Aorta (tissue), 5 donors: ENCODE data around the gene NFKB2. TPM values are rescaled to one million over a fixed set of nuclear protein-coding genes. Genes with fewer than 3 reads are reported as not detected.

Experiments
- ATAC-seq: fragments of 200-7000 bp; cut with Tn5 transposase; one replicate; pipeline ENCODE4 v1.9.1; 2022; ENCODE audit warnings: moderate library complexity; ENCODE audit not compliant: low FRiP score
- DNase-seq, 2 donors: peaks; one replicate each; pipeline ENCODE4 v3.0.0-alpha.2; 2020
- H3K27ac ChIP-seq, 2 donors: one replicate each; pipeline ENCODE4 v1.5.1; 2013; ENCODE audit warnings: low read length in 2 of 2, mild to moderate bottlenecking in 2 of 2, moderate library complexity in 2 of 2, control low read depth in 1 of 2, inconsistent platforms in 1 of 2, low read depth in 1 of 2
- H3K27me3 ChIP-seq, 2 donors: one replicate each; pipeline ENCODE4 v1.6.1; 2013; ENCODE audit warnings: control low read depth in 1 of 2, low read length in 1 of 2, mild to moderate bottlenecking in 1 of 2, moderate library complexity in 1 of 2; ENCODE audit not compliant: insufficient read depth in 2 of 2, control insufficient read depth in 1 of 2
- H3K36me3 ChIP-seq, 2 donors: one replicate each; pipeline ENCODE4 v1.6.1; 2013; ENCODE audit warnings: control low read depth in 1 of 2, low read length in 1 of 2, mild to moderate bottlenecking in 1 of 2; ENCODE audit not compliant: insufficient read depth in 2 of 2, control insufficient read depth in 1 of 2
- H3K4me1 ChIP-seq, 2 donors: one replicate each; pipeline ENCODE4 v1.6.1; 2013; ENCODE audit warnings: low read length in 2 of 2, control low read depth in 1 of 2, mild to moderate bottlenecking in 1 of 2, moderate library complexity in 1 of 2; ENCODE audit not compliant: insufficient read depth in 2 of 2, control insufficient read depth in 1 of 2
- H3K4me3 ChIP-seq, 2 donors: one replicate each; pipeline ENCODE4 v1.5.1; 2013; ENCODE audit warnings: low read length in 2 of 2, control low read depth in 1 of 2, mild to moderate bottlenecking in 1 of 2
- H3K9me3 ChIP-seq: one replicate; pipeline ENCODE4 v1.6.1; 2013; ENCODE audit warnings: mild to moderate bottlenecking, low read length; ENCODE audit not compliant: control insufficient read depth
- WGBS, 2 donors: extraction: QIAGEN DNeasy Blood & Tissue Kit; methylation state at CpG; one replicate each; pipeline ENCODE4 v1.1.7; 2013; 5-methylcytosine and 5-hydroxymethylcytosine counted together
- intact Hi-C, 2 donors: fragments of 100-400 bp; cut with DNase I; formaldehyde crosslinking; loops; one replicate each; pipeline versions ENCODE4 v1.14.2 to v1.15.0; 2022
- polyA plus RNA-seq, 2 donors: library from polyadenylated mRNA; stranded (reverse); fragments of 200-250 nt; gene quantifications; one replicate each; pipeline ENCODE4 v1.2.3, GENCODE V29; 2013
- total RNA-seq, 2 donors: library from RNA; stranded (reverse); fragmentation: NEBNext Ultra II Directional; extraction: Animal tissue kit (Norgen Biotek cat#: 25700); gene quantifications; one replicate each; pipeline ENCODE4 v1.2.1, GENCODE V29; 2021
- donor health status: healthy with polysubstance abuse.
- donor health status: Bipolar disorder and iron deficiency.
- donor health status: DM: no; HTN: no; CAD: no.
- donor health status: DM: no; HTN: no; CAD: no.
- donor health status: DM: yes; HTN: yes; CAD: no.

NFKB2 gene
- total and polyA plus RNA-seq, 4 donors: 9.8 to 63.3 (median 45.9) TPM

- WGBS, 2 donors: 1% methylated on average over 48 to 62 of the region's 62 CpGs
- intact Hi-C loops: loop anchor here in 1 of 2 donors (2.0 kb wide), 1 partner anchor 27 kb away; the partner anchor contains the start of gene NFKB2
Measured at GRCh38 chr10:102421757-102422512, 26.4 kb downstream of the NFKB2 start.

GRCh38 chr10:102422545-102423129, 27.1 kb downstream of the NFKB2 start:
- intact Hi-C loops: no loop called here
- Histone ChIP-seq H3K27ac (no peak overlapping the region), H3K4me3 (no peak overlapping the region), H3K36me3 (no peaks in the 10 kb centered on the region), H3K9me3 (no peaks in the 10 kb centered on the region), H3K4me1 (no peaks in the 10 kb centered on the region), H3K27me3 (no peaks in the 10 kb centered on the region)
- DNase-seq (peak; percentile 90 to 93), ATAC-seq (peak; percentile 72)
- WGBS, 2 donors: 5 to 6% methylated on average over 28 of the region's 28 CpGs

More at GRCh38 chr10:102421757-102422512, 26.4 kb downstream of the NFKB2 start:
- ATAC-seq: peak; percentile 1
- Histone ChIP-seq H3K27ac (peak overlapping the region in 1 of 2 donors; percentile 1), H3K4me1 (no peaks in the 10 kb centered on the region), H3K9me3 (no peaks in the 10 kb centered on the region), H3K27me3 (no peaks in the 10 kb centered on the region), H3K36me3 (no peaks in the 10 kb centered on the region), H3K4me3 (peak overlapping the region; percentile 14 to 73)
- DNase-seq: no peak

- no peak overlapping the region for H3K4me3 ChIP-seq
- no peaks in the 10 kb centered on the region for H3K9me3 ChIP-seq
- ATAC-seq (no peak), DNase-seq (no peak)
- H3K27ac ChIP-seq: no peak overlapping the region
- H3K4me1 ChIP-seq: no peaks in the 10 kb centered on the region
- H3K27me3 ChIP-seq: no peaks in the 10 kb centered on the region
- 87 to 90% methylated on average over 13 of the region's 13 CpGs for WGBS, 2 donors
- H3K36me3 ChIP-seq: no peaks in the 10 kb centered on the region
- intact Hi-C loops: no loop called here
Measured at GRCh38 chr10:102423372-102423968, 28.0 kb downstream of the NFKB2 start.

- Histone ChIP-seq H3K9me3 (no peaks in the 10 kb centered on the region), H3K4me1 (no peaks in the 10 kb centered on the region), H3K27me3 (no peaks in the 10 kb centered on the region), H3K36me3 (no peaks in the 10 kb centered on the region), H3K4me3 (no peak overlapping the region), H3K27ac (no peak overlapping the region)
- DNase-seq (no peak), ATAC-seq (no peak)
- 76 to 86% methylated on average over 9 of the region's 9 CpGs for WGBS, 2 donors
- intact Hi-C loops: no loop called here
Measured at GRCh38 chr10:102424145-102424544, 28.6 kb downstream of the NFKB2 start.

- Histone ChIP-seq H3K27me3 (no peaks in the 10 kb centered on the region), H3K4me1 (no peaks in the 10 kb centered on the region), H3K9me3 (no peaks in the 10 kb centered on the region), H3K36me3 (no peaks in the 10 kb centered on the region), H3K27ac (no peak overlapping the region), H3K4me3 (no peak overlapping the region)
- WGBS, 2 donors: 85 to 88% methylated on average over 6 of the region's 6 CpGs
- intact Hi-C loops: no loop called here
- DNase-seq: no peak
- ATAC-seq: no peak
Measured at GRCh38 chr10:102424916-102425315, 29.4 kb downstream of the NFKB2 start.

GRCh38 chr10:102425444-102425843, 29.9 kb downstream of the NFKB2 start:
- H3K27ac ChIP-seq: no peak overlapping the region
- ATAC-seq (no peak), DNase-seq (no peak)
- H3K9me3 ChIP-seq: no peaks in the 10 kb centered on the region
- H3K4me3 ChIP-seq: no peak overlapping the region
- WGBS, 2 donors: 75 to 91% methylated on average over 1 of the region's 1 CpG
- H3K4me1 ChIP-seq: no peaks in the 10 kb centered on the region
- H3K27me3 ChIP-seq: no peaks in the 10 kb centered on the region
- no peaks in the 10 kb centered on the region for H3K36me3 ChIP-seq
- intact Hi-C loops: no loop called here

GRCh38 chr10:102426803-102427287, 31.3 kb downstream of the NFKB2 start:
- Histone ChIP-seq H3K4me1 (peaks cover 0 to 4% of the 10 kb centered on the region in 2 donors), H3K27ac (no peak overlapping the region), H3K4me3 (no peak overlapping the region), H3K27me3 (no peaks in the 10 kb centered on the region), H3K36me3 (no peaks in the 10 kb centered on the region), H3K9me3 (no peaks in the 10 kb centered on the region)
- ATAC-seq (no peak), DNase-seq (no peak)
- intact Hi-C loops: no loop called here
- 55 to 60% methylated on average over 7 of the region's 7 CpGs for WGBS, 2 donors

- no peak overlapping the region for H3K27ac ChIP-seq
- peaks cover 0 to 4% of the 10 kb centered on the region in 2 donors for H3K4me1 ChIP-seq
- no peak for DNase-seq
- no peaks in the 10 kb centered on the region for H3K27me3 ChIP-seq
- WGBS, 2 donors: 83 to 85% methylated on average over 8 of the region's 8 CpGs
- intact Hi-C loops: no loop called here
- H3K4me3 ChIP-seq: no peak overlapping the region
- ATAC-seq: no peak
- H3K9me3 ChIP-seq: no peaks in the 10 kb centered on the region
- no peaks in the 10 kb centered on the region for H3K36me3 ChIP-seq
Measured at GRCh38 chr10:102429468-102429867, 34.0 kb downstream of the NFKB2 start.
